Upper lobe of left lung (tissue), 4 donors: Measurements from ENCODE around the gene ARHGEF2.

Experiments
- POLR2A ChIP-seq, 4 donors: fragments of 450-650 bp; IDR thresholded peaks; one replicate each; pipeline ENCODE4 v1.5.1; 2016 to 2017; ENCODE audit warnings: antibody characterized with exemption in 4 of 4, mild to moderate bottlenecking in 2 of 4
- TF ChIP-seq, protein P1 (sequence below), 6 experiments: fragments of 450-650 bp in 4 of 6; fragments of 200-600 bp in 2 of 6; sonication (generic) in 2 of 6; IDR thresholded peaks; one replicate each; pipeline ENCODE4 v1.5.1; 2016 to 2019; ENCODE audit warnings: antibody characterized with exemption in 6 of 6

DNA sequence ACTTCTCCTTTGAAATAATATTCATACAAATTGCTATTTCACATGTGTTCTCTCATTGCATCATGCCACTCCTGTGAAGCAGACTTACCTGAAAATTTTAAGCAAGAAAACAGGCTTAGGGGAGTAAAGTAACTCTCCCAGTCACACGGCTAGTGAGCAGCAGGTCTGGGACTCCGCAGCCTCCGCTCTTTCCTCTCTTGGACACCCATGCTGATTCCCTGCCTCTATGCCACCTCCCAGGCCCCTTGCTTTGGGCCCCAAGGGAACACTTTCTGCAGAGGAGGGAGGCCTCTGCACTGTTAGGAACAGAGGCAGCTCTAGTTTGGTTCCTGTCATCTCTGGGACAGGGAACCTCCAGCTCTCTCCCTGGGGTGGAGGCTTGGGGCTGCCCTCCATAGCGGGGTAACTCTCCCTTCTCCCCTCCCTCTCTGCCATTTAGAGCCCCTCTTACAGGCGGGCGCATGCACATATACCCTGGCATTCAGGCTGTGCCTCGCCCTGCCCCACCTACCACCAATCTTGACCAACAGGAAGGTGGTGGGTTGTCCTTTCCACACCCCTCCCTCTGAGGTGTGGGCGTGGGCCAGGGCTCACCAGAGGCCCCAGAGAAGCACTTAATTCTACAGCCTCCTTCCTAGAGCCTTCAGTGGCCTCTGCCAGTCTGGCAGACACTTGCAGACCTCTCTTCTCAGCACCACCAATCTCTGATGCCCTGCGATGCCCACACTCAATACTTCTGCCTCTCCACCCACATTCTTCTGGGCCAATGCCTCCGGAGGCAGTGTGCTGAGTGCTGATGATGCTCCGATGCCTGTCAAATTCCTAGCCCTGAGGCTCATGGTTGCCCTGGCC, 37.1 kb downstream of the ARHGEF2 start, which contains the start of gene RXFP4:
- TF ChIP-seq, protein P1, sequence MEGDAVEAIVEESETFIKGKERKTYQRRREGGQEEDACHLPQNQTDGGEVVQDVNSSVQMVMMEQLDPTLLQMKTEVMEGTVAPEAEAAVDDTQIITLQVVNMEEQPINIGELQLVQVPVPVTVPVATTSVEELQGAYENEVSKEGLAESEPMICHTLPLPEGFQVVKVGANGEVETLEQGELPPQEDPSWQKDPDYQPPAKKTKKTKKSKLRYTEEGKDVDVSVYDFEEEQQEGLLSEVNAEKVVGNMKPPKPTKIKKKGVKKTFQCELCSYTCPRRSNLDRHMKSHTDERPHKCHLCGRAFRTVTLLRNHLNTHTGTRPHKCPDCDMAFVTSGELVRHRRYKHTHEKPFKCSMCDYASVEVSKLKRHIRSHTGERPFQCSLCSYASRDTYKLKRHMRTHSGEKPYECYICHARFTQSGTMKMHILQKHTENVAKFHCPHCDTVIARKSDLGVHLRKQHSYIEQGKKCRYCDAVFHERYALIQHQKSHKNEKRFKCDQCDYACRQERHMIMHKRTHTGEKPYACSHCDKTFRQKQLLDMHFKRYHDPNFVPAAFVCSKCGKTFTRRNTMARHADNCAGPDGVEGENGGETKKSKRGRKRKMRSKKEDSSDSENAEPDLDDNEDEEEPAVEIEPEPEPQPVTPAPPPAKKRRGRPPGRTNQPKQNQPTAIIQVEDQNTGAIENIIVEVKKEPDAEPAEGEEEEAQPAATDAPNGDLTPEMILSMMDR (IDR thresholded peaks at IDR 0.05), result no peak
- TF ChIP-seq POLR2A (IDR thresholded peaks at IDR 0.05), result no peak
